Right hindlimb (tissue), 1 donor: ENCODE results near the gene TMTC2.

ENCODE experiments used
- DNase-seq: peaks from one replicate; pipeline ENCODE4 v3.0.0-alpha.2; 2018

The TMTC2 gene

GRCh38 chr12:83027021-83027723, 340.5 kb downstream of the TMTC2 start:
- no peak for DNase-seq

- DNase-seq, result no peak
Observed at GRCh38 chr12:83031196-83031595, 344.5 kb downstream of the TMTC2 start.

DNA sequence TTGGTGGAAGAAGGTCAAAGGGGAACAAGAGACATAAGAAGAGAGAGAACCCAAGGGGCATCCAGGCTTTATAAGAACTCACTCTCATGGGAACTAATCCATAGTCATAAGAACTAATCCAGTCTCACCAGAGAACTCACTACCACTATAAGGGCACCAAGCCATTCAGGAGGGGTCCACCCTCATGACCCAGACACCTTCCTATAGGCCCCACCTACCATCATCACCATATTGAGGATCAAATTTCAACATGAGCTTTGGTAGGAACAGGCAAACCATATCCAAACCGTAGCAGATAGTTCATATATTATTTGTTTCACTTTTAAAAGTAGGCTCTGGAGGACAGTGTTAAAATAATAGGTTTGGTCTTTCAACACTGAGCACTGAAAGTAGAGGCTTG, 350.1 kb downstream of the TMTC2 start:
- no peak for DNase-seq

GRCh38 chr12:83039413-83039812, 352.7 kb downstream of the TMTC2 start:
- no peak for DNase-seq

DNA sequence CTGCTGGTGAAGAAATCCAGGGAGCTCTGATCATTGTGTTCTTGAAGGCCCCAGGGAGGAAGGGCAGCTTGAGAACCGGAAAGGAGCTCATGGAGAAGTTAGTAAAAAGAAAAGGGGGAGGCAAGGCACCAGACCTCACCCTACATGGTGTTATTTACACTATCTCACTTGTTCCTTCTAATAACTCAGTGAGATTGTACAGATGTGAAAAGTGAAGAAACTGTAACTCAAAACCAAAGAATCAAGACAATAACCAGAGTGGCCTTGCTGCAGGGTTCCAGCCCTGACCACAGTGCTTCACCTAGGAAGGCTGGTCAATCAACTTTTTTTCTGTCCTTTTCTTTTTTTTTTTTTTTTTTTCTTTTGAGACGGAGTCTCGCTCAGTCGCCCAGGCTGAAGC, 353.6 kb downstream of the TMTC2 start:
- no peak for DNase-seq

DNA sequence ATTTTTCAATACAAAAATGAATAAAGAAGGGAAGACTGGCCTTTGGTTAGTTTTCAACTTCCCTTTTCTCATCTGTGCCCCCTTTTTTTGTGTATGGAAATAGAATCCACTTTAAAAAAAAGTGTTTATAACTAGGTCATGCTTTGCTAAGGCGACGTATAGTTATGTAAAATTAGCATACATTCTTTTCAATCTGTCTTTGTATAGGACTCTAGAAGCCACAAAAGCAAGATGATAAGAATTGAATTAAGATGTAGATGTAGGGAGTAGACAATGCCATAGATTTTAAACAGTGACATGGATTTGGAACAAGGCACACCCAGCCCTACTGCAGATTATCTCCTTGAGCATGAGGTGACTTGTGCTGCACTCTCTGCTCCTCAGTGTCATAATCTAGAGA, 354.3 kb downstream of the TMTC2 start:
- no peak for DNase-seq

- DNase-seq, result peak; percentile 44
Observed at GRCh38 chr12:83042441-83043200, 355.9 kb downstream of the TMTC2 start.

DNA sequence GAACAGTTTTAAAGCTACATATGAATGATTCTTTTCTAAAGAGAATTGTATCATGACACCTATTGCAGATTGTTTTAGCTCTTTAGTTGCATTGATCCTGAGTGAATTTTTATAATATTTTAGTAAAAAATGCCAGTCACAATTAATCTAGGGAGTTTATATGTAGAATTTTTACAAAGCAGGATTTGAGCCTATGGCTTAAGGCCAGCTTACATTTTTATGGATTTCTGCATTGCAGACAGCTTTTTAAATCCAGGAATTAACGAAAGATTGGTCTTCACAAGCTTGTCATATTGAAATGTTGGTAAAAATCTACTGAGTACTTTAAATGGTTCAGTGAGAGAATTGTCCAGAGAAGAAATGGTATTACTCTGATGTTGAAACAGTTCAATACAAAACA, 358.0 kb downstream of the TMTC2 start:
- DNase-seq, result no peak

- DNase-seq, result no peak
Observed at GRCh38 chr12:83046019-83046418, 359.3 kb downstream of the TMTC2 start.

DNA sequence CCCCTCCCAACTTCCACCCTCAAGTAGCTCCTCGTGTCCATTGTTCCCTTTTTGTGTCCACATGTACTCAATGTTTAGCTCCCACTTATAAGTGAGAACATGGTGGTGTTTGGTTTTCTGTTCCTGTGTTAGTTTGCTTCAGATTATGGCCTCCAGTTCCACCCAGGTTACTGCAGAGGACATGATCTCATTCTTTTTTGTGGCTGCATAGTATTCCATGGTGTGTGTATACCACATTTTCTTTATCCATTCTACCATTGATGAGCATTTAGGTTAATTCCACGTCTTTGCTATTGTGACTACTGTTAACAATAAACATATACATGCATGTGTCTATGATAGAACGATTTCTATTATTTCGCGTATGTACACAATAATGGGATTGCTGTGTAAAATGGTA, 362.6 kb downstream of the TMTC2 start:
- DNase-seq, result no peak

GRCh38 chr12:83052890-83053541, 366.3 kb downstream of the TMTC2 start:
- DNase-seq, result no peak

GRCh38 chr12:83057436-83057835, 370.7 kb downstream of the TMTC2 start:
- no peak for DNase-seq

DNA sequence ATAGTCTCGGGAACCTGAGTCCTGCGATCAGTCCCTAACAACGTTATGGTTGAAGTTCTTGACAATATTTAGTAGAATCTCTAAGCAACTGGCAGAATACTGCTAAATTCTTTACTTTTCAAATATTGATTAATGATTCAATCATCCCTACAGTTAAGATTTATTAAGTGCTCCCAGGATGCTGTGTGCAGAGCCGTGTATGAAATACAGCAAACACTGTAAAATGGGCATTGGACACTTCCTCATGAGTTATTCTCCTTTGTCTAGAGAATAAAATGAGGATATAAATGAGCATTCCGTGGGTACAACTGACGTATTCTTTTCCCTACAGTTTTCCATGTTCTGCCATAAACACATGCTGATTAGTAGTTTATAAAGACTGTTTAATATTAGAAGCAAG, 372.4 kb downstream of the TMTC2 start:
- DNase-seq, result no peak

DNA sequence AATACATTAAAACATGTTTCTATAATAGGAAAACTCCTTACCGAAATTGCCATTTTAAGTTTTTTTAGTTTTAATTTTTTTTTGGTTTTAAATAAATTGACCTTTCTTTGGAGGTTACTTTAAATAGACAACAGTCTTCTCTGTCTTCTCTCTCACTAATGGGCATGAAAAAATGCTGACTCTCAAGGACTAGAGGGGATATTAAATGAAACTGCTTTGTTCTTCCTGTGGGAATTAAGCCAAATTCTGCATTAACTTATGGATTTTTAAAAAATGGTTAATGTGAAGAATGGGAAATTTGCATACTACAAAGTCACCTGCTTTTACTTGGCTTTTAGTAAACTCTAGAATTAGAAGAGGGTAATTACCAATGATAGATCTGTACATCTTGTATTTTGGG, 378.9 kb downstream of the TMTC2 start:
- DNase-seq, result no peak

DNA sequence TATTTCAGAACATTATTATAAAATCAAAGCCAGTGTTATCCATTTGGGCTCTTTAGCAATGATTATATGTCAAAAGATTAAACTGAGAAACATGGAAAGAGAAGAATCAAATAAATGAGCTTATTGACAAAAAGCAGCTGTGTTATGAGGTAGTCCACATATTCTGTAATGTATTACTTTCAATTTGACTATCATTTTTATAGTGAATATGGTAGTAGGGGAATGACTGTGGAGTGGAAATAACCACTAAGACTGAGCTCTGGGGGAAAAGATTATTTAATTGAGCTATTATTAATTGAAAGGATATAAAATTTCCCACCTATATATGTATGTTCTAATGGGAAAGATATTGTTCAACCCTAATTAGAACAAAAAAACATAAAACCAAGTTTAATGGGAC, 381.3 kb downstream of the TMTC2 start:
- no peak for DNase-seq

GRCh38 chr12:83074358-83074894, 387.7 kb downstream of the TMTC2 start:
- DNase-seq, result no peak

- no peak for DNase-seq
Observed at GRCh38 chr12:83075471-83075870, 388.8 kb downstream of the TMTC2 start.

DNA sequence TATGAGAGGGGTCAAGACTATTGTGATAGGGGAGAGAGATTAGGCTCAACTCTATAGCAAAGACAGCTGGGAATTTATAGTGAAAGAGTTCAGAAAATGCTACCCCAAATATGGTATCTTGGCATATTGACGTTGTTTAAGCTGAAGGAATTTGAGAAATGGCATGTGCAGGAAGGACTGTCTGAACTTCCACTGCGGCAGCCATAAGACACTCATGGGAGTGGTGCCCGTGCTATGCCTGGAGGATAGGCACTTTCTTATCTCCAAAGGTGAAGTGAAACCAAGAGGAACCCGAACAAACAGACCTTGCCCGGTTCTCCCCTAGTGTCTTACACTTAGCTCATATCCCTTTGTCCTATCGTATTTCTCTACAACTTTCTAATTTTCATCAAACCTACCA, 390.3 kb downstream of the TMTC2 start:
- no peak for DNase-seq

- DNase-seq, result no peak
Observed at GRCh38 chr12:83082690-83083276, 396.1 kb downstream of the TMTC2 start.

- no peak for DNase-seq
Observed at GRCh38 chr12:83083616-83084015, 396.9 kb downstream of the TMTC2 start.

- no peak for DNase-seq
Observed at GRCh38 chr12:83084516-83085234, 398.0 kb downstream of the TMTC2 start.

- DNase-seq, result no peak
Observed at GRCh38 chr12:83086023-83086422, 399.3 kb downstream of the TMTC2 start.

DNA sequence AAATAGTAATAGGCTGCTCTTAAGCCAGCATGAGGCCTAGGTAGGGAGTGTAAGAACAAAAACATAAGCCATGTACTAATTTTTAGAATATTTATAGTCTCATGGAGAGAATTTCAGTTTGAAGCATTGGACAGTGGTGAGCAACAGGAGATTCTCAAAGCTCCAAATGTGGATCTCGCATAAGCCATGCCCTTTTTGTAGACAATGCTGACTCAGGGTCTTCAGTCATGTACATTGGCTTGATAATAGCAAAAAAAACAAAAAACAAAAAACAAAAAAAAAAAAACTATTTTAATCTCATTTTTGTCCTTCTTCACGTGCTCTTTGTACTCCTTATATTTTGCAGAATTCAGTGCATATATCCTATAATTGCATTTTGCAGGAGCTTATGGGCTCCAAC, 402.9 kb downstream of the TMTC2 start:
- no peak for DNase-seq
